Prostate gland (tissue), 2 donors: ENCODE data around the gene PADI6.

Source experiments
- CTCF ChIP-seq, 4 experiments: fragments of 200-600 bp in 2 of 4; fragments of 450-650 bp in 2 of 4; sonication (generic) in 2 of 4; IDR thresholded peaks; 1 replicate in 3 of 4; 2 replicates in 1 of 4; pipeline ENCODE4 v1.5.1; 2016 to 2019; ENCODE audit warnings: antibody characterized with exemption in 4 of 4, mild to moderate bottlenecking in 2 of 4, moderate library complexity in 2 of 4
- POLR2A ChIP-seq: fragments of 450-650 bp; IDR thresholded peaks from one replicate; pipeline ENCODE4 v1.6.1; 2016; ENCODE audit warnings: antibody characterized with exemption, mild to moderate bottlenecking
- POLR2AphosphoS5 ChIP-seq: sonication (generic); formaldehyde crosslinking; IDR thresholded peaks from one replicate; pipeline ENCODE4 v1.6.1; 2017; ENCODE audit warnings: antibody characterized with exemption

GRCh38 chr1:17350083-17350482 lies 21.9 kb upstream of the PADI6 start:
- no peak for TF ChIP-seq POLR2A
- TF ChIP-seq CTCF (IDR thresholded peaks at IDR 0.05) = no peak
- TF ChIP-seq POLR2AphosphoS5 = no peak
